NCI-H128 (cell line): ENCODE measurements around the gene EPHB3.
"Not testable (repeated sequence)": the region's sequence is repeated elsewhere in the genome, so short reads cannot be mapped to it uniquely, and the experiment has no call there.

ENCODE experiments used
- DNase-seq: peaks from one replicate; lab custom pipeline; 2025; ENCODE audit not compliant: unreplicated experiment; lab: John Stamatoyannopoulos, UW

Gene EPHB3

DNA sequence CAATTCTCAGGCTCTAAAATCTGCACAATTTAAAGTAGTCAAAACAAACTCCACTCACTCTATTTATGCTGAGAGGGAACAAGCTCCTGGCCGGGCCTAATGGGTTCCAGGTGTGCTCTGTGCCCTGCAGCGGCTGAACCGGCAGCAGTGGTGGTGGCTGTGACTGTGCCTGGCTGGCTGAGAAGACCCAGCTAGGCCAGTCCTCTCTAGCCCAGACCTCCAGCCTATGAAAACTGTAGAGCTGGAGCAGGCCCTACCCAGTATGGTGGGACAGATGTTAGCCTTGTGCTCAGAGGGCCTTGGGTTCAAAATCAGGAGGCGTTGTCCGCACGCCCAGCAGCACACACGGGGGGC is 37.0 kb downstream of the EPHB3 start:
- DNase-seq: no peak

DNA sequence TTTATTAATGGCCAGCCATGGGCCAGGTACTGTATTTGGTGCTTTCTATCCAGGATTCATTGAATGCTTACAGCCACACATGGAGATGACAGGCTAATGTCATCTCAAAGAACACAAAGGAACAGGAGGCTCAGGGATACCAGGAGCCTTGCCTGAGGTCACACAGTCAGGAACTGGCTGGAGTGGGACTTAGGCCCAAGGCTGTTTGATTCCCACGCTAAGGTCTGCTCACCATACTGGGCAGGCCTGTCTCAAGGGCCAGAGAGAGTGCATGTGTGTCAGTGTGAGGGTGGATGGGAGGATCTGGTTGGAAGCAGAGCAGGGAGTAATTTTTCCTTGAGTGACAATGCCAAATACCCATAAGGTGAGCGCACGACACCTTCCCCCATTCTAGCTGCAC is 37.6 kb downstream of the EPHB3 start:
- no peak for DNase-seq

- DNase-seq: no peak
Observed at GRCh38 chr3:184600685-184601377, 39.2 kb downstream of the EPHB3 start.

GRCh38 chr3:184601576-184602371 is 40.2 kb downstream of the EPHB3 start:
- no peak for DNase-seq

GRCh38 chr3:184602372-184603150 is 41.0 kb downstream of the EPHB3 start:
- no peak for DNase-seq

GRCh38 chr3:184603151-184604030 is 41.8 kb downstream of the EPHB3 start:
- DNase-seq: no peak

GRCh38 chr3:184604039-184604601 is 42.5 kb downstream of the EPHB3 start:
- no peak for DNase-seq

- no peak for DNase-seq
Observed at GRCh38 chr3:184604615-184605290, 43.2 kb downstream of the EPHB3 start.

- no peak for DNase-seq
Observed at GRCh38 chr3:184608209-184608608, 46.6 kb downstream of the EPHB3 start.

- no peak for DNase-seq
Observed at GRCh38 chr3:184609476-184610244, 48.1 kb downstream of the EPHB3 start.

GRCh38 chr3:184610245-184610871 is 48.8 kb downstream of the EPHB3 start:
- no peak for DNase-seq

- no peak for DNase-seq
Observed at GRCh38 chr3:184611607-184612281, 50.2 kb downstream of the EPHB3 start.

- DNase-seq: no peak
Observed at GRCh38 chr3:184615396-184615795, 53.8 kb downstream of the EPHB3 start.

- DNase-seq: no peak
Observed at GRCh38 chr3:184616436-184616835, 54.9 kb downstream of the EPHB3 start.

DNA sequence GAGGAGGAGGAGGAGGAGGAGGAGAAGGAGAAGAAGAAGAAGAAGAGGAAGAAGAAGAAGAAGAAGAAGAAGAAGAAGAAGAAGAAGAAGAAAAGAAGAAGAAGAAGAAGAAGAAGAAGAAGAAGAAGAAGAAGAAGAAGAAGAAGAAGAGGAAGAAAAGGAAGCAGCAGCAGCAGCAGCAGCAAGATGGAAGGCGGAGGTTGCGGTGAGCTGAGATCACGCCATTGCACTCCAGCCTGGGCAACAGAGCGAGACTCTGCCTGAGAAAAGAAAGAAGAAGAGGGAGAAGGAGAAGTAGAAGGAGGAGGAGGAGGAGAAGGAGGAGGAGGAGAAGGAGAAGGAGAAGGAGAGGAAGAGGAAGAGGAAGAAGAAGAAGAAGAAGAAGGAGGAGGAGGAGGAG is 55.7 kb downstream of the EPHB3 start:
- DNase-seq: not testable (repeated sequence)

DNA sequence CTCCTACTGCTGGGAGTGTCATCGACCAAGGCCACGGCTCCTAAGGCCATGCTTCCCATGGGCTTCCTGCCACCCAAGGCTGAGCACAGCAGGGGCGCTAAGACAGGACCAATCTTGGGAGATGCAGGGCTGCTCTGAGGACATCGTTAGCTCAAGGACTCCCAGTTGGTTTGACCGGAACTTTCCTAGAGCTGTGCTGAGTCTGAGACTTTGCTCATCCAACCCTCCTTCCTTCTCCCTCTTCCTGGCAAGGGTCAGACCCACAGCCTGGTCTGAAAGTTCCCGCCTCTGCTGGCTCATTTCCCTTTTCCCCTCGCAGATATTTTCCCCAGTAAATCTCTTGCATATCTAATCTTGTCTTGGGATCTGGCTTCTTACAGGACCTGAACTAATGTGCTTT is 57.2 kb downstream of the EPHB3 start:
- no peak for DNase-seq

DNA sequence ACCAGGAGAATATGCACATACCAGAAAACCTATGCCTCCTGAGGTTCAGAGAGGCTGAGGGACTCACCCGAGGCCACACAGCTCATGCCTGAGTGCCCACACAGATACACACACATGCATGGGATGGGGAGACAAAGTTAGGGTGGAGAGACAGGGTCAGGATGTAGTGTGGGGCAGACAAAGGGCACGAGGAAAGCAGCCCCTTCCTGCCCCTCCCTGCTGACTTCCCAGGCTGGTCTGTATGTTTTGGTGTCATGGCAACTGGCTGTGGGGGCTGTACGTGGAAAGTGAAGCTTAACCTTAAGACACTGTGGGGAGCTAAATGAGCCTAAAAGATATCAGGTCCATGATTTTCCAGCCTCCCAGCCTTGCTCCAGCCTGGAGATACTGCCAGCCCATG is 57.8 kb downstream of the EPHB3 start:
- DNase-seq: no peak

GRCh38 chr3:184619787-184620430 is 58.3 kb downstream of the EPHB3 start:
- no peak for DNase-seq
